K562 treated with DMSO at 1 percent for 48 hours (cell line): Measurements from ENCODE around the gene CEP19. TPM values are rescaled to one million over a fixed set of nuclear protein-coding genes. Genes with fewer than 3 reads are reported as not detected.

Experiments
- total RNA-seq: library from RNA; unstranded; fragments of 300-600 nt; gene quantifications from 2 replicates; pipeline ENCODE4 v1.2.3, GENCODE V29; 2022; ENCODE audit warnings: low replicate concordance; ENCODE audit errors: extremely low read depth

The CEP19 gene
- total RNA-seq = not detected in 2 replicates

DNA sequence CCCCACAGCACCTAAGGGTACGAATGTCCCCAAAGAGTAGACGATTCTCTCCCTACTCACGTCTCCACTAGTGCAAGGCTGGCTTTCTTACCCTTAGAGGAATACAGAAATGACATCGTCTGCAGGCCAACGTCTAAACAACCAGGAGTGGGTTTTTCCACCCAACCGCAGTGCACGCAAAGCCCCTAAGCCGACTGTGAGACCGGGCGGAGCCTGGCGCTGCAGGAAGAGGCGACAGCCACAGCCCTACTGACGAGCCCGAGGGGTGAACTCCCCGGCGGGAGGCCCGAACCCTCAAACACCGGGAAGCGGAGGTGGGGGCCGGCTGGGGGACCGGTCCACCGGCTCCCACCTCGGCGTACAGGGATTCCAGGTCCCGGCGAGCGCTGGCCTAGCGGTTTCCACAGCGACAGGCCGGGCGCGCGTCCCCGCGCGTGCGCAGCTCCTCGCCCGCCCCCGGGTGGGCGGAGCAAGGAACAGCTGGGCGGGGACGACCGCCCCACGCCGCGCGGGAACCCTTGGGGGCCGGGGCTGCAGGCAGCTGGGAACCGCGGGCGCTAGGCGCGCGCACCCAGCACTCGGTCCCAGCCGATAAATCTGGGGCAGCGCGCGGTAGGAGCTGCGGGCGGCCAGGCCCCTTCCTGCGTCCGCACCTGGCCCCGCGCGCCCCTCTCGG, at the start of gene CEP19, which contains the start of gene PIGX:
CEP19 (minus strand) TSS at position 413 of the 676 bp plus-strand sequence. CDS start 3,593 bp downstream, outside the sequence.
PIGX (plus strand) TSS at position 540 of the 676 bp plus-strand sequence.

GRCh38 chr3:196739671-196740480, 27.8 kb upstream of the CEP19 start, which contains the start of gene PAK2:
Gene PAK2, plus strand, starts transcription at chr3:196739857. Its CDS starts 42,790 bp downstream, at chr3:196782647.

Other genes starting within 250 kb of the CEP19 start
- gene RNF168, start 208.5 kb downstream of the CEP19 start, total RNA-seq = not detected in 2 replicates
- gene SMCO1, start 196.9 kb downstream of the CEP19 start, total RNA-seq = not detected in 2 replicates
- gene WDR53, start 143.7 kb downstream of the CEP19 start, total RNA-seq = not detected in 2 replicates
- not detected in 2 replicates for gene FBXO45, start 143.6 kb downstream of the CEP19 start, total RNA-seq
- gene NRROS, start 72.6 kb downstream of the CEP19 start, total RNA-seq = not detected in 2 replicates
- not detected in 2 replicates for gene PIGX, start 127 bp upstream of the CEP19 start, total RNA-seq
- gene PAK2, start 27.6 kb upstream of the CEP19 start, total RNA-seq = not detected in 2 replicates
- not detected in 2 replicates for gene SENP5, start 155.7 kb upstream of the CEP19 start, total RNA-seq
- gene NCBP2, start 230.3 kb upstream of the CEP19 start, total RNA-seq = not detected in 2 replicates